ENCODE data around the gene NEK9.
"Not testable (repeated sequence)": the region's sequence is repeated elsewhere in the genome, so short reads cannot be mapped to it uniquely, and the experiment has no call there.

Gene NEK9

GRCh38 chr14:75144944-75145343, 18.1 kb upstream of the NEK9 start:
- DNase-seq (ENCODE audit: low spot score): no peak

DNA sequence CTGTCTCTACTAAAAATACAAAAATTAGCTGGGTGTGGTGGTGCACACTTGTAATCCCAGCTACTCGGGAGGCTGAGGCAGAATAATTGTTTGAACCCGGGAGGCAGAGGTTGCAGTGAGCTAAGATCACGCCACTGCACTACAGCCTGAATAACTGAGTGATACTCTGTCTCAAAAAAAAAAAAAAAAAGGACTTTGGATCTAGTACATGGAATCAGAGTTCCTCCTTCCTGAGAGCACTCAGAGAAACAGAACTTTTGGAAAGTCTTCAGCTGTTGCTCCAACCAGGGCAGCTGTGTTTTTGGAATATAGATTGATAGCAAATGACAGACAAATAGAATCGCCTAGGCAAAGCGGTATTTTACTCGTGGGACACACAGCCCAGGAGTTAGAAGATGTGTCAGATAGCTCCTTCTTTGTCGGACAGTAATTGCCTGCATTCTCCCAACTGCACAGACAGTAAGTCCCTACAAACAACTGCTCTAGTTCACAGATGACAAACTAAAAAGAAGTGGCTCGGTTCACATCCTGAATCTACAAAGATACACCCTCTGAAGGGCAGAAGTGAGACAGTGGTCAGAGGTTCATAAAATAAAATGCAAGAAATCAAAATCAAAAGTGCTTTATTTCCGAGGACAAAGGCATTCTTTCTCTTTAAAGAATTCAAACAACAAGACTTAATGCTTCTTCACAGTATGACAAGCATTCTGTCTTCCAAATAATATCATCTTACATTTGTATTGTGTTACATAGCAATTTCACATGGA, 17.1 kb upstream of the NEK9 start:
- no peak for DNase-seq (ENCODE audit: low spot score)

DNA sequence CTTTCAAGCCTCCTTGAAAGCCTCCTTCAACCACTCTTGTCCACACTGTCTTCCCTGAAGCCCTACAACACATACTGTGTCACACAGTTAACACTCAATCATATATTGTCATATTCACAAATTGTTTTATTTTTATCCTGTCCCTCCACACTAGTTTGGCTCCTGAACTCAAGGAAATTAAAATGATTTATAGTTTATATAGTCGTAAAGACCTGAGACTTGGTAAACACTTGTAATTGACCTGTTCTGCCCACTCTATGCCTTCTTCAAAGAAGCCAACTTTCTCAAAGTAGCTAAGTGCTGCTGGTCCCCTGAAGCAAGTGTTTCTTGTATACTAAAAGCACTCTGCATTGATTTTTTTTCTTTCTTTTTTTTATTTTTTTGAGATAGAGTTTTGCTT, 15.6 kb upstream of the NEK9 start:
- no peak for DNase-seq (ENCODE audit: low spot score)

DNA sequence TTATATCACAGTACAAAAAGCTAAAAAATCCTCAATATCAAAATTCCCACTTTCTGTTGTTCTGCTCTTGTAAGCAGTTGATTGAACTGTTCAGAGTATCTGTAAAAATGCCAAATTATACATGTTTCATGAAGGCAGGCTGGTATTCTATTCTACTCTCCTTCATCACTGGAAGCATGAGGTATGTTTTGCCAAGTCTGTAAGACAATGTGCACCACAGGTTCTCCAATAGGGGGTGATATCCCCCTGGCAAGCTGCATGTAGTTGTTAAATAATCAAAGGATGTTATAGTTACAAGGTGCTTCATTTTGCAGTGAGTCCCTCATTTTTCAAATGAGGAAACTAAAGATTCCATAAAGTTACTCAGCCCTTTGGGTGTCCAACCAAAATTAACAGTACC, 15.1 kb upstream of the NEK9 start:
- no peak for DNase-seq (ENCODE audit: low spot score)

DNA sequence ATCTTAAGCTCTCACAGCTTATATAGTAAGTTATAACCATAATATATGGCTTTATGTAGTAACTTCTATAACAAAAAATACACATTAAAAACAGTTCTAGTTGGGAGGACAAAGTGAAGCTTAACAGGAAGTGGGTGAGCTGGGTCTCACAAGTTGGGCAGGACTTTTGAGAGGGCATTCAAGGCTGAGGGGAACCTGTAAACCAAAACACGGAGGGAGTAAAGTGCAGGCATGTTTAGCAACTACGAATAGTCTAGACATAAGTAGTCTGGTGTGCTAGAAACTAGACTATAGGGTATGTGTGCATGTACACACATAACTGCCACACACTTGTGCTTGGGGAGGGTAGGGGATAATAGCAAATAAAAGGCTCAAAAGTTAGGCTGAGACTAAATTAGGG, 14.2 kb upstream of the NEK9 start:
- no peak for DNase-seq (ENCODE audit: low spot score)

GRCh38 chr14:75140620-75141019, 13.8 kb upstream of the NEK9 start:
- no peak for DNase-seq (ENCODE audit: low spot score)

DNA sequence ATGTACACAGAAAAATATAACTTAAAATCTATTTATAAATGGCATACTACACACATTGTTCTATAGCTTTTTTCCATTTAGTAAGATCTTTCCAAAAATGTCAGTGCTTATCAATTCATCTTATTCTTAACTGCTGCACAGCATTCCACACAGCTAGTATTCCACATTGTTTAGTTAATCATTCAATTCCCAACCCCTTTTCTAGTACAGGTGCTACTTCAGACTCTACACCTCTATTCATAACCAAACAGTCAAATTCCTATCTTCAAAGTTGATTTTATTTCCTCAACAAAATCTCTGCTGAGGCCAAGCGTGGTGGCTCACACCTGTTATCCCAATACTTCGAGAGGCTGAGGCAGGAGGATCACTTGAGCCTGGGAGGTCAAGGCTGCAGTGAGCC, 12.3 kb upstream of the NEK9 start:
- DNase-seq (ENCODE audit: low spot score): no peak

DNA sequence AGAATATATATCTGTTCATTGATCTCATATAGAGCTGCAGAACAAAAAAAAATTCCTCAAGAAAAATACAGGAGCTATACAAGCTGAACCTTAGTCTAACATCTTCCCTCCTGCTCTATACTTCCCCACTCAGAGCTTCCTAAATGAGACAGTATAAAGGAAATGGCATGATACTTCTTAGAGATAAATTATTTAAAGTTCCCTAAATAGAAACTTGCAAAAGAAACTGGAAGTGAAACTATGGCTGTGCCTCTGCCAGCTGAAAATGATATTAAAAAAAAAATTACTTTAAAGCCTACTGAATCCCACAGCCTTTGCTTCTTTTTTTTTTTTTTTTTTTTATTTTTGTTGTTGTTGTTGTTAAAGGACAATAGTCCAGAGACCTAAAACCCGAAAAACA, 11.6 kb upstream of the NEK9 start:
- no peak for DNase-seq (ENCODE audit: low spot score)

- no peak for DNase-seq (ENCODE audit: low spot score)
Measured at GRCh38 chr14:75134644-75135043, 7.8 kb upstream of the NEK9 start.

DNA sequence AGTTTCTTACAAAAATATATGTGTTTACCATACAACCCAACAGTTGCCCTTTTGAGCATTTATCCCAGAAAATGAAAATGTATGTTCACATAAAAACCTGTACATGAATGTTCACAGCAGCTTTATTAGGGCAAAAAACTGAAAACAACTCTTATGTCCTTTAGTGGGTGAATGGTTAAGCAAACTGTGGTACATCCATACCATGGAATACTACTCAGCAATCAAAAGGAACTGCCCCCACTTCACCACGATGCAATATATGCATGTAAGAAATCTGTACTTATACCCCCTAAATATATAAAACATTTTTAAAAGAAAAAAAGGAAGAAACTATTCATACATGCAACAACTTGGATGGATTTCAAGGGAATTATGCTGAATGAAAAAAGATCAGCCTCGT, 6.7 kb upstream of the NEK9 start:
- DNase-seq (ENCODE audit: low spot score): no peak

GRCh38 chr14:75132382-75133086, 5.7 kb upstream of the NEK9 start:
- DNase-seq (ENCODE audit: low spot score): peak; percentile 74

- DNase-seq (ENCODE audit: low spot score): no peak
Measured at GRCh38 chr14:75128596-75128990, 1.7 kb upstream of the NEK9 start.

- DNase-seq (ENCODE audit: low spot score): no peak
Measured at GRCh38 chr14:75127903-75128595, 1.2 kb upstream of the NEK9 start.

- not testable (repeated sequence) for DNase-seq (ENCODE audit: low spot score)
Measured at GRCh38 chr14:75127474-75127820, 599 bp upstream of the NEK9 start.

GRCh38 chr14:75126121-75126544, 715 bp downstream of the NEK9 start:
- no peak for DNase-seq (ENCODE audit: low spot score)

DNA sequence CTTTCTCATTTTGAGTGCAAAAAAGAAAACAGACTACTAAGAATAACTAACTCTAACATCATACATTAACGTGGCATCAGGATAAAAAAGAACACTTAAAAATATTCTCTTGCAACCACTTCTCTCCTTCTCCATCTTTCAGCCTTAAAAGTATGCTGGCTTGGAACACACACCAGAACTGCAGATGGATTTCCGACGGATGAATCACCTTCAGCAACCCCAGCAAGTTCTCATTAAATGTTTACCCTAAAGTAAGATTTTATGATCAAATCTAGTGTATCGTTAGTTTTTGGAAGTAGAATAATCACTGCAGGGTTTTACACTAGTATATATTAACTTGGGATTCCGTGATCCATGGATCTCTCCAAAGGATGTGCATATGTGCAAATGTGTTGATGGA, 1.2 kb downstream of the NEK9 start:
- no peak for DNase-seq (ENCODE audit: low spot score)

- DNase-seq (ENCODE audit: low spot score): peak; percentile 93
Measured at GRCh38 chr14:75123991-75124390, 2.9 kb downstream of the NEK9 start.

DNA sequence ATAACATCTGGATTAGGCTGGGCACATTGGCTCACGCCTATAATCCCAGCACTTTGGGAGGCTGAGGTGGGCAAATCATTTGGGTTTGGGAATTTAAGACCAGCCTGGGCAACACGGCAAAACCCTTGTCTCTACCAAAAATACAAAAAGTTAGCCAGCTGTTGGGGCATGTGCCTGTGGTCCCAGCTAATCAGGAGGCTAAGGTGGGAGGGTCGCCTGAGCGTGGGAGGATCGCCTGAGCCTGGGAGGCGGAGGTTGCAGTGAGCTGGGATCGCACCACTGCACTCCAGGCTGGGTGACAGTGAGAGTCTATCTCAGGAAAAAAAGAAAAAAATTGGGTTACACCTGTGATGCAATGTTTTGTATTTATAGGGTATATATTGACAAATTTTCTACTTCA, 5.3 kb downstream of the NEK9 start:
- DNase-seq (ENCODE audit: low spot score): no peak

- DNase-seq (ENCODE audit: low spot score): no peak
Measured at GRCh38 chr14:75120541-75121291, 6.1 kb downstream of the NEK9 start.

DNA sequence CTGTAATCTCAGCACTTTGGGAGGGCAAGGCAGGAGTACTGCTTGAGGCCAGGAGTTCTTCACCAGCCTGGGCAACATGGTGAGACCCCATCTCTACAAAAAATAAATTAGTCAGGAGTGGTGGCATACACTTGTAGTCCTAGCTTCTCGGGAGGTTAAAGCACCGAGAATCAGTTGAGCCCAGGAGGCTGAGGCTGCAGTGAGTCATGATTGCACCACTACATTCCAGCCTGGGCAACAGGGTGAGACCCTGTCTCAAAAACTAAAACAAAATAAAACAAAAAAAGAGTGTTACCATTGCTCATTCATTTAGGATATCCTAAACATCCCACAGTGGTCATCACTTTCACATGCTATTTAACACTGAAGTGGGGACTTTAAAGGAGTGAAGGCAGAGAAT, 7.8 kb downstream of the NEK9 start:
- no peak for DNase-seq (ENCODE audit: low spot score)

DNA sequence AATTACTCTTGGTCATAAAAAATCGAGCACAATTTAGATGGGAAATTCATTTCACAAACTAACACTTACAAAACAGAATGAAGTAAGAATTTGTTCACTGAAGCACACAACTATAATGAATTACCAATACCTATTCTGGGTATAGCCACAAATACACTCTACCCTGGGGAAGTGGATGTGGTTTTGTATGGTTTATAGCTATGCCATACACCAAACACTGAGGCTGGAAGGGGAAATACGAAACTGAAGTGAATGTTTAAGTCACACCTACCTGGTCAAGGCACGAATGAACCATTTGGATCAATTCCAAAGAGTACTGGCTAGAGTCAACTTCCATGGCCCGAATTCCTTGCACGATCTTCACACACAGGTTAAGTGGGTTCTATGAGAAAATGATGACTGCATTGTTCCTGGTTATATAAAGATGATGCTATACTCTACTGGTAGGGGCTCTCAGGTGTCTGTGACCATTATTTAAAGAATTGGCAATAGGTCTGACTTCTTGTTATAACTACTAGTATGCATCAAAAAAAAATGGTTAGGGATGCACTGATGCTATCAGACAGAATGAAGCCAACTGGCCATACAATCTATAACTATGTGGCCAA, 12.8 kb downstream of the NEK9 start:
- DNase-seq (ENCODE audit: low spot score): no peak

- no peak for DNase-seq (ENCODE audit: low spot score)
Measured at GRCh38 chr14:75109877-75110276, 17.0 kb downstream of the NEK9 start.
